ENCODE results near the gene GSE1.

Gene GSE1

DNA sequence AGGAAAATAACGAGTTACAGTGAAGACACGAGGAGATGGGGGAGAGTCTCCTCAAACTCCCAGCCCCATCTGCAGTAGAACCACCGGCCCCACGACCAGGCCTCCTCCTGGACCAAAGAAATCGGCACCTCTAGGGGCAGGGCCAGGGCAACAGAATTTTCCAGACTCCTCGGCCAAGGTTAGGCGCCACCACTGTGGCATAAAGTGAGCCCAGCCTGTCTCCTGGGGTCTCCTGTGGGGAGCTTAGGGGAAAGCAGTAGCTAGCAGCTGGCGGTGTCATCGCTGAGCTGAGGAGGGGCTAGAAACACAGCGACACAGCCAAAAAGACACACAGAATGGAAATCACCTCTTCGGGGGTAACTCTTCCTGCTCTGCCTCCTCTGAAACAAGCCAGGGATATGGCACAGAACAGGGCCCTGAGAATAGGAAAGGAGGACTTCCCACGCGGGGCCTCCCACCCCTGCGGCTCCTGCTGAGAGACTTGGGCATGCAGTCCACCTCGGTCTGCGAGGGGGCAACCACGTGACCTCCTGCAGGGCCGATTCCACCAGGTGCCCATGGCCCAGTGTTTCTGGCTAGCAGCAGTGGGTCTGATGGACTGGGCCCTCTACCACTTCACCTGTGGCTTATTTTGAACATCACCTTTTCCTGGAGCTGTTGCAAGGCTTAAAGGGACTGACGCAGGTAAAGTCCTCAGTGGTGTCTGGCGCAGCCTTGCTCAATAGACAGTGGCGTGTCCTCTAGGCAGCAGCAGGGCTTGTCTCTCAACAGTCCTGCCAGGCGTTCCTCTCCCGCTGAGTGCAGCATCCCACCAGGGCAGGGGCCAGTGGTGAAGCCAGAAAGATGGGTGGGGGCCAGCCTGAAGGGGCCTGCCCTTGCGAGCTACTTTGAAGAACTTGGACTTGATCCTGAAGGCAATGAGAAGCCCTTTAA, 82.3 kb downstream of the GSE1 start:
- Histone ChIP-seq H3K9ac (ENCODE audit: low read depth, low read length) (no peak overlapping the region), H3K4me1 (ENCODE audit: control insufficient read depth, insufficient read depth, low read length) (no peaks in the 10 kb centered on the region), H3K27me3 (ENCODE audit: control insufficient read depth, insufficient read depth, low read length) (no peaks in the 10 kb centered on the region), H3K4me3 (ENCODE audit: low read depth, low read length) (no peak overlapping the region), H3K9me3 (ENCODE audit: control insufficient read depth, insufficient read depth, low read length) (no peaks in the 10 kb centered on the region), H3K36me3 (ENCODE audit: control insufficient read depth, insufficient read depth, low read length) (no peaks in the 10 kb centered on the region)

GRCh38 chr16:85696781-85697180, 83.7 kb downstream of the GSE1 start:
- Histone ChIP-seq H3K4me3 (ENCODE audit: low read depth, low read length) (no peak overlapping the region), H3K9ac (ENCODE audit: low read depth, low read length) (no peak overlapping the region), H3K27me3 (ENCODE audit: control insufficient read depth, insufficient read depth, low read length) (no peaks in the 10 kb centered on the region), H3K4me1 (ENCODE audit: control insufficient read depth, insufficient read depth, low read length) (no peaks in the 10 kb centered on the region), H3K36me3 (ENCODE audit: control insufficient read depth, insufficient read depth, low read length) (no peaks in the 10 kb centered on the region), H3K9me3 (ENCODE audit: control insufficient read depth, insufficient read depth, low read length) (no peaks in the 10 kb centered on the region)

- H3K36me3 ChIP-seq (ENCODE audit: control insufficient read depth, insufficient read depth, low read length): no peaks in the 10 kb centered on the region
- H3K9ac ChIP-seq (ENCODE audit: low read depth, low read length): no peak overlapping the region
Observed at GRCh38 chr16:85697431-85697830, 84.3 kb downstream of the GSE1 start.

DNA sequence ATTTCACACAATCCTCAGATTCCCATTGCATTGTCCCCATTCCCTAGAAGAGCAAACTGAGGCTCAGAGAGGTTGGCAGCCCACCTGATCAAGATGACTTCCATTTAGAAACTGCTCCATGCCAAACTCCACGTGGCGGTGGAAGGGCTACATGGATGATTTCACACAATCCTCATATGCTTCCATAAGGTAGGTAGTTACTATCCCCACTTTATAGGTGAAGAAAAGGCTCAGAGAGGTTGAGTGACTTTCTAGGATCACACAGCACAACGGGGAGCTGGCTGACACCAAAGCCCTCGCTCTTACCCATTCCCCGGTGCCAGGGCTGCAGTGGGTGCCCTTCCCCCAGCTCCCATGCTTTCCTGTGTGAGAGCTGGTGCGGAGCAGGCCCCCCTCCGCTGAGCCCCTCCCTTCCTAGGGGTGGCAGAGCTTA, 85.4 kb downstream of the GSE1 start:
- no peaks in the 10 kb centered on the region for H3K9me3 ChIP-seq (ENCODE audit: control insufficient read depth, insufficient read depth, low read length)
- H3K9ac ChIP-seq (ENCODE audit: low read depth, low read length): no peak overlapping the region
- H3K4me3 ChIP-seq (ENCODE audit: low read depth, low read length): no peak overlapping the region
- no peaks in the 10 kb centered on the region for H3K36me3 ChIP-seq (ENCODE audit: control insufficient read depth, insufficient read depth, low read length)
- H3K27me3 ChIP-seq (ENCODE audit: control insufficient read depth, insufficient read depth, low read length): no peaks in the 10 kb centered on the region
- no peaks in the 10 kb centered on the region for H3K4me1 ChIP-seq (ENCODE audit: control insufficient read depth, insufficient read depth, low read length)

More at GRCh38 chr16:85697431-85697830, 84.3 kb downstream of the GSE1 start:
- Histone ChIP-seq H3K4me3 (ENCODE audit: low read depth, low read length) (no peak overlapping the region), H3K27me3 (ENCODE audit: control insufficient read depth, insufficient read depth, low read length) (no peaks in the 10 kb centered on the region), H3K4me1 (ENCODE audit: control insufficient read depth, insufficient read depth, low read length) (no peaks in the 10 kb centered on the region), H3K9me3 (ENCODE audit: control insufficient read depth, insufficient read depth, low read length) (no peaks in the 10 kb centered on the region)

DNA sequence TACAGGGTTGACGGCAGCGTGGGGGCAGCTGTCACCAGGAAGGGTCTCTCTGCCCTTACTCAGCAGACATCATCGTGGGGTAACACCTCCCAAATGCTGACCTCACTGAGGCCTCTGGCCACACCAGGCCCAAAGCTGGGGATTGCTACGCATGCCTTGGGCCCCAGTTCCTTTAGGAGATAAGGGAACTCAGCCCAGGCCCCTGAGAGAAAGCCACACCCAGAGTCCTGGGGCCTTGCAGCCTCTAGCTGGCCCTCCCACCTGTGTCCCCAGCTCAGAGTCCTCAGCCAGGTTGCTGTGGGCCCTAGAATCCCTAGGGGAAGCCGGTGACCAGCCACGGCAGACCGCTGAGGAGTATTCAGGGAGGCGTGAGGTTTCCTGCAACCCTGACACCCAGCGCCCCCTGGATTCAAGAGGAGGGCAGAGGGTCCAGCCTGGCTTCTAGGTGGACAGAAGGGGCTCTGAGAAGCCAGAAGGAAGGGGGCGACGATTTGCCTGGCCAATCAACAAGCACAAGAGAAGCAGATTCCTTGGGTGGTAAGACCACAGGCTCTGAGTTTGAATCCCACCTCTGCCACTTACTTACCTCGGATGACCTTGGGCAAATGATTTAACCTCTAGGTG, 85.9 kb downstream of the GSE1 start:
- no peak overlapping the region for H3K9ac ChIP-seq (ENCODE audit: low read depth, low read length)
- no peaks in the 10 kb centered on the region for H3K27me3 ChIP-seq (ENCODE audit: control insufficient read depth, insufficient read depth, low read length)

DNA sequence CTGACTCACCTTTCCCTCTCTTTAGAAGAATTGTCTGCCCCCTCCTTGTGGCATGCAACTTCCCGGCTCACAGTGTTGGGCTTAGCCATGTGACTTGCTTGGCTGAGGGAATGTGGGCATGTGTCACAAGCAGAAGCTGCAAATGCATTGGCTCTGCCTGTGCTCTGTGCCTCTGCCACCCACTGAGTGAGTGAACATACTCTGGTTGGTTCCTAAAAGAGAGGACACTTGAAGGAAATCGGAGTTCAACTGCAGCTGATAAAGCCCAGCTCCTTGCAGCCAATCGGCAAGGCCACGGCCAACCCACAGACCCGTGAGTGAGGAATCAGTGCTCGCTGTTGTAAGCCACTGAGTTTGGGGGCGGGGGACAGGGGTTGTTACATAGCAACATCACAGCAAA, 86.5 kb downstream of the GSE1 start:
- H3K9me3 ChIP-seq (ENCODE audit: control insufficient read depth, insufficient read depth, low read length): no peaks in the 10 kb centered on the region

More for the DNA sequence above, 85.9 kb downstream of the GSE1 start:
- no peak overlapping the region for H3K4me3 ChIP-seq (ENCODE audit: low read depth, low read length)
- no peaks in the 10 kb centered on the region for H3K4me1 ChIP-seq (ENCODE audit: control insufficient read depth, insufficient read depth, low read length)
- H3K36me3 ChIP-seq (ENCODE audit: control insufficient read depth, insufficient read depth, low read length): no peaks in the 10 kb centered on the region
- H3K9me3 ChIP-seq (ENCODE audit: control insufficient read depth, insufficient read depth, low read length): no peaks in the 10 kb centered on the region

GRCh38 chr16:85704011-85704410, 90.9 kb downstream of the GSE1 start:
- Histone ChIP-seq H3K4me1 (ENCODE audit: control insufficient read depth, insufficient read depth, low read length) (no peaks in the 10 kb centered on the region), H3K9ac (ENCODE audit: low read depth, low read length) (no peak overlapping the region), H3K4me3 (ENCODE audit: low read depth, low read length) (no peak overlapping the region), H3K36me3 (ENCODE audit: control insufficient read depth, insufficient read depth, low read length) (no peaks in the 10 kb centered on the region), H3K27me3 (ENCODE audit: control insufficient read depth, insufficient read depth, low read length) (no peaks in the 10 kb centered on the region), H3K9me3 (ENCODE audit: control insufficient read depth, insufficient read depth, low read length) (no peaks in the 10 kb centered on the region)

More for the DNA sequence above, 86.5 kb downstream of the GSE1 start:
- no peak overlapping the region for H3K9ac ChIP-seq (ENCODE audit: low read depth, low read length)
- no peak overlapping the region for H3K4me3 ChIP-seq (ENCODE audit: low read depth, low read length)
- H3K27me3 ChIP-seq (ENCODE audit: control insufficient read depth, insufficient read depth, low read length): no peaks in the 10 kb centered on the region
- H3K36me3 ChIP-seq (ENCODE audit: control insufficient read depth, insufficient read depth, low read length): no peaks in the 10 kb centered on the region
- H3K4me1 ChIP-seq (ENCODE audit: control insufficient read depth, insufficient read depth, low read length): no peaks in the 10 kb centered on the region

GRCh38 chr16:85704900-85705846, 92.1 kb downstream of the GSE1 start:
- H3K4me3 ChIP-seq (ENCODE audit: low read depth, low read length): no peak overlapping the region
- no peak overlapping the region for H3K9ac ChIP-seq (ENCODE audit: low read depth, low read length)
- no peaks in the 10 kb centered on the region for H3K36me3 ChIP-seq (ENCODE audit: control insufficient read depth, insufficient read depth, low read length)
- H3K27me3 ChIP-seq (ENCODE audit: control insufficient read depth, insufficient read depth, low read length): no peaks in the 10 kb centered on the region
- no peaks in the 10 kb centered on the region for H3K4me1 ChIP-seq (ENCODE audit: control insufficient read depth, insufficient read depth, low read length)
- H3K9me3 ChIP-seq (ENCODE audit: control insufficient read depth, insufficient read depth, low read length): no peaks in the 10 kb centered on the region

DNA sequence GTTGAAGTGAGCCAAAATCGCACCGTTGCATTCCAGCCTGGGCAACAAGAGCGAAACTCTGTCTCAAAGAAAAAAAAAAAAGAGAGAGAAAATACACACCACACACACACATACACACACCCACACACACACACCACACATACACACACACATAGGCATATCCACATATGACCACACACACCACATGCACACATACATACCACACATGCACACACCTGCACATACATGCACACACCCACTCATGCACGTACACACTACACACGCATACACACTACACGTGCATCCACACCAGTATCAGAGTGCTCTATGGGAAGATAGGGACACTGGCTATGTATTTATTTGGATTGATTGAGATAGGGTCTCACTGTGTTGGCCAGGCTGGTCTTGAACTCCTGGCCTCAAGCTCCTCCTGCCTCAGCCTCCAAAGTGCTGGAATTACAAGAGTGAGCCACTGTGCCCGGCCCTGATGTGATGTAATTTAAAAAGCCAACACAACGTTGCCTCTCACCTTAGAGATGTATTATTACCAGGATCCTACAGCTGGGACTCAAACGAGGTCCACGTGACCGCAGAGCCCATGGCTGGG, 93.4 kb downstream of the GSE1 start:
- Histone ChIP-seq H3K36me3 (ENCODE audit: control insufficient read depth, insufficient read depth, low read length) (no peaks in the 10 kb centered on the region), H3K9ac (ENCODE audit: low read depth, low read length) (no peak overlapping the region), H3K4me1 (ENCODE audit: control insufficient read depth, insufficient read depth, low read length) (no peaks in the 10 kb centered on the region), H3K4me3 (ENCODE audit: low read depth, low read length) (no peak overlapping the region), H3K9me3 (ENCODE audit: control insufficient read depth, insufficient read depth, low read length) (no peaks in the 10 kb centered on the region), H3K27me3 (ENCODE audit: control insufficient read depth, insufficient read depth, low read length) (no peaks in the 10 kb centered on the region)

- H3K4me3 ChIP-seq (ENCODE audit: low read depth, low read length): no peak overlapping the region
- H3K4me1 ChIP-seq (ENCODE audit: control insufficient read depth, insufficient read depth, low read length): no peaks in the 10 kb centered on the region
- no peaks in the 10 kb centered on the region for H3K27me3 ChIP-seq (ENCODE audit: control insufficient read depth, insufficient read depth, low read length)
- no peak overlapping the region for H3K9ac ChIP-seq (ENCODE audit: low read depth, low read length)
- H3K9me3 ChIP-seq (ENCODE audit: control insufficient read depth, insufficient read depth, low read length): no peaks in the 10 kb centered on the region
- H3K36me3 ChIP-seq (ENCODE audit: control insufficient read depth, insufficient read depth, low read length): no peaks in the 10 kb centered on the region
Observed at GRCh38 chr16:85707528-85708095, 94.5 kb downstream of the GSE1 start.

- Histone ChIP-seq H3K27me3 (ENCODE audit: control insufficient read depth, insufficient read depth, low read length) (no peaks in the 10 kb centered on the region), H3K4me3 (ENCODE audit: low read depth, low read length) (no peak overlapping the region), H3K9ac (ENCODE audit: low read depth, low read length) (no peak overlapping the region), H3K36me3 (ENCODE audit: control insufficient read depth, insufficient read depth, low read length) (no peaks in the 10 kb centered on the region), H3K9me3 (ENCODE audit: control insufficient read depth, insufficient read depth, low read length) (no peaks in the 10 kb centered on the region), H3K4me1 (ENCODE audit: control insufficient read depth, insufficient read depth, low read length) (no peaks in the 10 kb centered on the region)
Observed at GRCh38 chr16:85708338-85708737, 95.2 kb downstream of the GSE1 start.
